IPS-18c (cell line): ENCODE results near the gene CTNND2.
A peak's percentile ranks its signal among the peaks of the same experiment; 100 is the strongest.

Experiments used
- H3K4me3 ChIP-seq: 2 replicates; pipeline ENCODE4 v1.7.0; 2013; ENCODE audit warnings: low read depth, mild to moderate bottlenecking, low read length, moderate library complexity; ENCODE audit not compliant: insufficient read depth
- H3K9me3 ChIP-seq: one replicate; pipeline ENCODE4 v1.6.1; 2013; ENCODE audit warnings: mild to moderate bottlenecking, low read length, moderate library complexity; ENCODE audit not compliant: control insufficient read depth, insufficient read depth

Gene CTNND2

GRCh38 chr5:11596185-11596584 lies 308.1 kb downstream of the CTNND2 start:
- Histone ChIP-seq H3K4me3 (no peak overlapping the region), H3K9me3 (no peaks in the 10 kb centered on the region)

DNA sequence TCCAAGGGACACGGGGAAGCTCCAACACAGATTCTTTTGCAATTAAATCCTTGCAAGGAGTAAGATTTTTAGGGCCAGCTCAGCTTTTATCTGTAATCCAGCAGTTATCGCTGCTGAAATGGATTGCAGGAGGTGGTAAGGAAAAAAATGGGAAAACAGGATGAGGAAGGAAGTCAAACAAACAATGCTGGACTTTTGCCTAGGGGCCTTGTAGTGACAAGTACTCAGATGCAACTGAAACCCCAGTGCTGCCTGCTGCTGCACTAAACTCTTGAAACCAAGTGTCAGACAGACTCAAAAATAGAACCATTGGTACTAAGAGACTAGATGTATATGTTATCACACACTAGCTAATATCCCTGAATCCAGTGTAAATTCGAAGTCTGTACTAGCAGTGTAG lies 309.2 kb downstream of the CTNND2 start:
- no peak overlapping the region for H3K4me3 ChIP-seq
- peaks cover 2% of the 10 kb centered on the region for H3K9me3 ChIP-seq

DNA sequence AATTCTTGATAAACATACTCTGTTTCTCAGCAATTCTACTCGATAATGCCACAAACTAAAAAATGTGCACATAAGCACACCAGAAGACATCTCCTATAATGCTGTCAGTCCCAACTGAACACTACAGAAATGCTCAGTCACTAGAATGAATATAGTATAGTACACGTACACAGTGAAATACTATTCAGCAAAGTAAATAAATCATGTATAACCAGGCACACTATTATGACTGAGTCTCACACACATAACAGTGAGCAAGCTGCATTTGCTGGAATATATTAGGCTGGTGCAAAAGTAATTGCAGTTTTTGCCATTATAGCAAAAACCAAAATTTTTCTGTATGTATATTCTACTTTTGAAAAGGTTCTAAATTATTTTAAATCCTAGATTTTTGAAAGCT lies 310.2 kb downstream of the CTNND2 start:
- H3K4me3 ChIP-seq: no peak overlapping the region

GRCh38 chr5:11590475-11590874 lies 313.8 kb downstream of the CTNND2 start:
- Histone ChIP-seq H3K9me3 (peaks cover 2% of the 10 kb centered on the region), H3K4me3 (no peak overlapping the region)

More for the DNA sequence above, 310.2 kb downstream of the CTNND2 start:
- H3K9me3 ChIP-seq: peaks cover 2% of the 10 kb centered on the region

- Histone ChIP-seq H3K4me3 (peak overlapping the region; percentile 30; the same call in 1 of the 2 replicates), H3K9me3 (peaks cover 2% of the 10 kb centered on the region)
Measured at GRCh38 chr5:11588803-11589202, 315.4 kb downstream of the CTNND2 start.

GRCh38 chr5:11584017-11584416 lies 320.2 kb downstream of the CTNND2 start:
- no peak overlapping the region for H3K4me3 ChIP-seq
- H3K9me3 ChIP-seq: no peaks in the 10 kb centered on the region

DNA sequence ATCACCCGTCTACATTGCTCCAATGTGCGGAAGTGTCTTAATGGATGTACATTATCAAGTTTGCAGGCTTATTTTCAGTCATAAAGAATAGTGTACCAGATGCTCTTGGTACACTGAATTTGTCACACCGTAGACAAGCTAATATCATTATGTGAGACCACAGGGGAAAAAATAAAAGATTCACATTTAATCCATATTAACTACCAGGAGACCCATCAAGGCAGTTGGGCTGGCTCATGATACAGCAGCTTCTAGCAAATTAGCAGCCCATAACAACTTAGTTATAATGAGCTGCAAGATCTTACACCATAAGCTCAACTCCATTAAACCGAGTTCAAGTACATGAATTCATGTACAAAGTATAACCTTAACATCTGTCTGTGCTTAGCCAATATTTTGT lies 324.9 kb downstream of the CTNND2 start:
- Histone ChIP-seq H3K4me3 (no peak overlapping the region), H3K9me3 (no peaks in the 10 kb centered on the region)

DNA sequence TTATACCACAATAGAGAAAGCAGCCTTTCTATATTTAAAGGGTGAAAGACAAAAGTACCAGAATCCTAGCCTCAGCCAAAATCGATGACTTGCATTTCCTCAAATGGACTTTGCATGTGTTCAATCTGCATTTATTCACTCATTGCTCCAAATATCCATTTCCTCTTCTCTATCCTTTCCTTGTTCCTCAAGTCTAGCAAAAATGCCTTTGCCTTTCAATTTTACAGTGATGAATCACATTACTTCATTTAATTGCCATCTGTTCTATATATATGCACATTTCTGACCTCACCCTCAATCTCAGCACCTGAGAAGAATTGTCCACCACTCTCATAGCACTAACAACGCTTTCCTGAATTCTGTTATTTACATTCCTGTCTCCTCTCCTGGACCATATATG lies 329.5 kb downstream of the CTNND2 start:
- no peak overlapping the region for H3K4me3 ChIP-seq
- no peaks in the 10 kb centered on the region for H3K9me3 ChIP-seq

- H3K9me3 ChIP-seq: no peaks in the 10 kb centered on the region
- no peak overlapping the region for H3K4me3 ChIP-seq
Measured at GRCh38 chr5:11573140-11573992, 330.9 kb downstream of the CTNND2 start.

GRCh38 chr5:11564706-11565105 lies 339.5 kb downstream of the CTNND2 start:
- Histone ChIP-seq H3K9me3 (no peaks in the 10 kb centered on the region), H3K4me3 (no peak overlapping the region)

- Histone ChIP-seq H3K4me3 (no peak overlapping the region), H3K9me3 (no peaks in the 10 kb centered on the region)
Measured at GRCh38 chr5:11563822-11564221, 340.4 kb downstream of the CTNND2 start.

DNA sequence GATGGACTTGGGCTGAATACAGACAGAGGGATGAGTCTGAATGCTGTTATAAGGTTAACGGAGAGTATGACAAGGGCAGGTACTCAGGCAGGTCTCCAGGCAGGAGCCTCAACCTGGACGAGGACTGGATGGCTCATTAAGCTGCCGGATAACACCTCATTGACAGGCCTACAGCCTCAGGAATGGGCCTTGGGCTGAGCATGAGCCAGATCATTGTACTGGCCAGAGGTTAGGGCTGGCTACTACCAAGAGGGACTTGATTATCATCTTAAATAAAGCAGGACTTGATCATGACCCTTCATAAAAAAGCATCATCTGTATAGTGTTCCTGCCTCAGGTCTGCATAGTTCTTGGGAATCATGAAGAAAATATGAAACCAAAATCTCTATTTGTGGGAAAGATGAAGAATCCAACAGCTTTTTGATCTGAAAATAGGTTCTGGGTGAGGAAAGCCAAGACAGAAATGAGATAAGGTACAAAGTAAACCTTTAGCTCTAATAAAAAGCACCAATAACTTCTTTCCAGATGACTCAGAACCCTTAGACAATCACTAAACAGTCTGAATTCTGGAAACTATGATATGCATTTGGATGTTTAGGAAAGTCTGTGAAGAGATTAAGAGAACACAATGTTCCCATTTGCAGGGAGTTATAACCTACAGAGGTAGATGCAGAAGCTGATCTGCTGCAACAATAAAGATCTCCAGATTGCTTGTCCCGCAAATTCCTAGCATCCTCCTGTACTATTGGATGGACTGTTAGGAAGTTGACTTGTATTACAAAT lies 343.1 kb downstream of the CTNND2 start:
- Histone ChIP-seq H3K9me3 (no peaks in the 10 kb centered on the region), H3K4me3 (no peak overlapping the region)

GRCh38 chr5:11557063-11557462 lies 347.2 kb downstream of the CTNND2 start:
- Histone ChIP-seq H3K4me3 (no peak overlapping the region), H3K9me3 (no peaks in the 10 kb centered on the region)

GRCh38 chr5:11555171-11555570 lies 349.1 kb downstream of the CTNND2 start:
- Histone ChIP-seq H3K9me3 (no peaks in the 10 kb centered on the region), H3K4me3 (no peak overlapping the region)

GRCh38 chr5:11547730-11548129 lies 356.5 kb downstream of the CTNND2 start:
- H3K9me3 ChIP-seq: peaks cover 2% of the 10 kb centered on the region
- no peak overlapping the region for H3K4me3 ChIP-seq

DNA sequence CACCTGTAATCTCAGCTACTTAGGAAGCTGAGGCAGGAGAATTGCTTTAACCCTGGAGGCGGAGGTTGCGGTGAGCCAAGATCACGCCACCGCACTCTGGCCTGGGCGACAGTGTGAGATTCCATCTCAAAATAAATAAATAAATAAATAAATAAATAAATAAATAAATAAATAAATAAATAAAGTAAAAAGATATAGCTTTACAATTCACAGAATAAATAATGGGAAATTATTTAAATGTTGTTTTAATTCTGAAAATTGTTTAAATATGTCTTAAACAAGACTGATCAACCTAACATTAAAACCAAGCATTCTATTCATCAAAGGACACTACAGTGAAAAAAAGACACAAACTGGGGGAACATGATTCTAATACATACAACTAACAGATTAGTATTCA lies 357.1 kb downstream of the CTNND2 start:
- Histone ChIP-seq H3K4me3 (no peak overlapping the region), H3K9me3 (peaks cover 2% of the 10 kb centered on the region)

DNA sequence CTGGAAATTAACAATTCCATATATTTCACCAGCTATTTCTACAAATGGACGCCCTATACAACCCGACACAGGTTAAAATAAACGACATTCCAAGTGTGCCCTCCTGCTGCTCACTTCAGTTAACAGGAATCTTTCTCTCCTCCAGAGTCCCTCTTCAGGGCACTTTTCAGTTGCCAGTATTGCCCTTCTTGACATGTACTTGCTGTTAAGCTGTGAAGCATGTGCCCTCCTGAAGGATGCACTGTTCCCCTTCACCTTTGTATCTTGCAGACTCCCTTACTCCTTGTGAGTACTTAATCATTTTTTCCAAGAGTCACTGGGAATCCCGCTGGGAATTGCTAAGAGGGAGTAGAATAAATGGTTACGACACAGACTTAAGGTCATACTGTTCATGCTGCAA lies 364.1 kb downstream of the CTNND2 start:
- Histone ChIP-seq H3K9me3 (no peaks in the 10 kb centered on the region), H3K4me3 (no peak overlapping the region)
